Measurements from ENCODE around the gene GREB1L.

GRCh38 chr18:21502661-21503060 is 260.6 kb downstream of the GREB1L start:
- TF ChIP-seq CTCF (IDR thresholded peaks at IDR 0.05) (no peak), EZH2 (IDR thresholded peaks at IDR 0.05; ENCODE audit: borderline replicate concordance, insufficient read depth, low read depth, low read length, poor library complexity, severe bottlenecking) (no peak)

Measured in B cell (primary cell).